Measurements from ENCODE around the gene EPHA8.

DNA sequence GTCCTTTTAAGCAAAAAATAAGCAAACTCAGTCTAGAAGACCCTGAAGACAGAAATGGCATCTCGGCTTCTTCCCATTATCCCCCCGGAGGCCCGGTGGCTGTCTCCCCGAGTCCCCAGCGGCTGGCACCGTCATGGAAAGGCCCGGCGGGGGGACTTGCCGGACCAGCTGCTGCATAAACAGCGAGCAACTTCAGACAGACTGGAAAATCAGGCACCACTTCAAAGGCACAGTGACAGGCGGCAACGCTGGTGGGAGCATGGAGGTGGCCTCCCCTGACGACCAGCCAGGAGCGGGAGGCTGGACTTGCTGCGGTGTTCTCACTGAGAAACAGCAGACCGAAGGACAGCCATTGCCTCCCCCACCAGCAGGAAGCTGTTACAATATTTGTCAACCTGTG lies 54.8 kb downstream of the EPHA8 start:
- TF ChIP-seq EZH2 (IDR thresholded peaks at IDR 0.05; ENCODE audit: insufficient read depth, poor library complexity, severe bottlenecking): no peak
- no peak for TF ChIP-seq EZH2phosphoT487 (IDR thresholded peaks at IDR 0.05; ENCODE audit: insufficient read depth, low read depth)

Data from GM23248 (cell line).